Liver (tissue), 9 donors: ENCODE data around the gene GLUD1. TPM values are rescaled to one million over a fixed set of nuclear protein-coding genes. Genes with fewer than 3 reads are reported as not detected.
A peak's percentile ranks its signal among the peaks of the same experiment; 100 is the strongest.

Experiments used
- DNase-seq: peaks from one replicate; pipeline ENCODE4 v3.0.0-alpha.2; 2017; ENCODE audit warnings: low spot score
- H3K27ac ChIP-seq, 2 donors: one replicate each; pipeline ENCODE4 v1.7.0; 2013; ENCODE audit warnings: inconsistent platforms in 2 of 2, low read length in 2 of 2, control low read depth in 1 of 2, low read depth in 1 of 2, mild to moderate bottlenecking in 1 of 2
- H3K27me3 ChIP-seq, 4 donors: one replicate each; pipeline versions ENCODE4 v1.6.1 to v1.7.0; 2013; ENCODE audit warnings: low read length in 3 of 4, inconsistent platforms in 1 of 4, mild to moderate bottlenecking in 1 of 4, moderate library complexity in 1 of 4; ENCODE audit not compliant: control insufficient read depth in 4 of 4, insufficient read depth in 4 of 4
- H3K36me3 ChIP-seq, 4 donors: one replicate each; pipeline versions ENCODE4 v1.6.1 to v1.7.0; 2013; ENCODE audit warnings: low read length in 3 of 4, mild to moderate bottlenecking in 3 of 4, low read depth in 1 of 4, moderate library complexity in 1 of 4; ENCODE audit not compliant: control insufficient read depth in 4 of 4, insufficient read depth in 3 of 4
- H3K4me1 ChIP-seq, 4 donors: one replicate each; pipeline versions ENCODE4 v1.6.1 to v1.7.0; 2013; ENCODE audit warnings: low read length in 3 of 4, mild to moderate bottlenecking in 3 of 4, moderate library complexity in 1 of 4; ENCODE audit not compliant: control insufficient read depth in 4 of 4, insufficient read depth in 4 of 4
- H3K4me3 ChIP-seq, 3 donors: one replicate each; pipeline versions ENCODE4 v1.6.1 to v1.7.0; 2013; ENCODE audit warnings: low read length in 3 of 3, control low read depth in 1 of 3, low read depth in 1 of 3, mild to moderate bottlenecking in 1 of 3
- H3K9ac ChIP-seq, 2 donors: one replicate each; pipeline ENCODE4 v1.7.0; 2013; ENCODE audit warnings: low read length in 2 of 2, mild to moderate bottlenecking in 2 of 2, moderate library complexity in 2 of 2, control low read depth in 1 of 2, low read depth in 1 of 2
- H3K9me3 ChIP-seq, 4 donors: one replicate each; pipeline versions ENCODE4 v1.6.1 to v1.7.0; 2013; ENCODE audit warnings: low read length in 3 of 4; ENCODE audit not compliant: control insufficient read depth in 4 of 4
- EGR1 ChIP-seq, 2 donors: IDR thresholded peaks; 2 replicates each; pipeline ENCODE4 v1.6.1; 2016 to 2018; ENCODE audit warnings: antibody characterized with exemption in 2 of 2, low read depth in 2 of 2
- FOXA1 ChIP-seq: IDR thresholded peaks from 2 replicates; pipeline ENCODE4 v1.6.1; 2016; ENCODE audit warnings: antibody characterized with exemption
- HNF4A ChIP-seq, 2 donors: conservative IDR thresholded peaks; 2 replicates each; pipeline ENCODE4 v1.6.1; 2016; ENCODE audit warnings: antibody characterized with exemption in 2 of 2, mild to moderate bottlenecking in 2 of 2
- JUND ChIP-seq, 2 donors: IDR thresholded peaks; 2 replicates each; pipeline ENCODE4 v1.6.1; 2016; ENCODE audit warnings: antibody characterized with exemption in 2 of 2
- NR2F2 ChIP-seq: IDR thresholded peaks from 2 replicates; pipeline ENCODE4 v1.6.1; 2016; ENCODE audit warnings: antibody characterized with exemption
- RAD21 ChIP-seq, 2 donors: IDR thresholded peaks; 2 replicates each; pipeline ENCODE4 v1.6.1; 2016; ENCODE audit warnings: antibody characterized with exemption in 2 of 2, mild to moderate bottlenecking in 2 of 2
- RXRA ChIP-seq, 2 donors: IDR thresholded peaks; 2 replicates each; pipeline ENCODE4 v1.6.1; 2017 to 2018; ENCODE audit warnings: antibody characterized with exemption in 2 of 2, mild to moderate bottlenecking in 1 of 2
- SP1 ChIP-seq: IDR thresholded peaks from 2 replicates; pipeline ENCODE4 v1.6.1; 2018; ENCODE audit warnings: antibody characterized with exemption, mild to moderate bottlenecking
- YY1 ChIP-seq: IDR thresholded peaks from 2 replicates; pipeline ENCODE4 v1.6.1; 2016; ENCODE audit warnings: antibody characterized with exemption, mild to moderate bottlenecking
- WGBS: extraction: QIAGEN DNeasy Blood & Tissue Kit; methylation state at CpG from one replicate; pipeline ENCODE4 v1.1.7; 2013; 5-methylcytosine and 5-hydroxymethylcytosine counted together
- polyA plus RNA-seq, 2 donors: library from polyadenylated mRNA; stranded (reverse) in 1 of 2; unstranded in 1 of 2; fragments of 200-250 nt in 1 of 2; fragments of >200 nt in 1 of 2; fragmentation: Nextera tagmentation in 1 of 2; extraction: Ambion mirVana in 1 of 2; gene quantifications; one replicate each; pipeline versions ENCODE4 v1.2.1 to v1.2.3, GENCODE V29; 2013 to 2015
- total RNA-seq, 2 donors: library from RNA; depleted of rRNA; stranded (reverse); fragments of >200 nt; gene quantifications; one replicate each; pipeline ENCODE4 v1.2.3, GENCODE V29; 2014
- TF ChIP-seq, protein P1 (sequence below): IDR thresholded peaks from 2 replicates; pipeline ENCODE4 v1.6.1; 2016; ENCODE audit warnings: antibody characterized with exemption
- TF ChIP-seq, protein P2 (sequence below): fragments of 150-350 bp; IDR thresholded peaks from 2 replicates; pipeline ENCODE4 v1.5.1; 2017; ENCODE audit warnings: improper control_type of control experiment, low read depth, low read length; ENCODE audit not compliant: missing input control
- donor health status: healthy.
- donor health status: healthy.
- donor health status: healthy.
- donor health status: healthy.
- donor health status: healthy.

The GLUD1 gene
- total and polyA plus RNA-seq, 4 donors: 335 to 601 (median 417) TPM

DNA sequence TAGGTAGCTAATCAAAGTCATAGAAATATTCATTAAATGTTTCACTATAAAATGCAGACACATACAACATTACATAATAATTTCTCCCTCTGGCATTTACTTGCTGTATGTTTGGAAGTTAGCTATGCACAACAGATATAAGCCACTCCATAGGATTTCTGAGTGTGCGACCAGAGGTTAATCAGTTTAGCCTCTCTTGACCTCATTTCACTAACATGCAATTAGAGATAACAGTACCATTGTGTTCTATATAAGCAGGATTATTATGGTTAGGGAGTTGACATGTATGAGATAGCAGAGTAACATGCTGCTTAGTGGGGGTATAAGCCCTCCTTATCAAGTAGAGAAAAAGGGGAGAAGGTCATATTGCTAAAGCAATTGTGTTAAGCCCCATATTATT is 26.4 kb downstream of the GLUD1 start:
- Histone ChIP-seq H3K9ac (no peak overlapping the region), H3K27ac (no peak overlapping the region), H3K4me3 (no peak overlapping the region), H3K36me3 (peaks cover 9 to 71% (median 47%) of the 10 kb centered on the region in 4 donors), H3K9me3 (no peaks in the 10 kb centered on the region), H3K4me1 (peaks cover 4 to 27% (median 25%) of the 10 kb centered on the region in 4 donors), H3K27me3 (no peaks in the 10 kb centered on the region)
- TF ChIP-seq EGR1 (IDR thresholded peaks at IDR 0.05; ENCODE audit: low read depth in 2 of 2) (no peak), FOXA1 (no peak), YY1 (no peak)
- TF ChIP-seq, protein P1, sequence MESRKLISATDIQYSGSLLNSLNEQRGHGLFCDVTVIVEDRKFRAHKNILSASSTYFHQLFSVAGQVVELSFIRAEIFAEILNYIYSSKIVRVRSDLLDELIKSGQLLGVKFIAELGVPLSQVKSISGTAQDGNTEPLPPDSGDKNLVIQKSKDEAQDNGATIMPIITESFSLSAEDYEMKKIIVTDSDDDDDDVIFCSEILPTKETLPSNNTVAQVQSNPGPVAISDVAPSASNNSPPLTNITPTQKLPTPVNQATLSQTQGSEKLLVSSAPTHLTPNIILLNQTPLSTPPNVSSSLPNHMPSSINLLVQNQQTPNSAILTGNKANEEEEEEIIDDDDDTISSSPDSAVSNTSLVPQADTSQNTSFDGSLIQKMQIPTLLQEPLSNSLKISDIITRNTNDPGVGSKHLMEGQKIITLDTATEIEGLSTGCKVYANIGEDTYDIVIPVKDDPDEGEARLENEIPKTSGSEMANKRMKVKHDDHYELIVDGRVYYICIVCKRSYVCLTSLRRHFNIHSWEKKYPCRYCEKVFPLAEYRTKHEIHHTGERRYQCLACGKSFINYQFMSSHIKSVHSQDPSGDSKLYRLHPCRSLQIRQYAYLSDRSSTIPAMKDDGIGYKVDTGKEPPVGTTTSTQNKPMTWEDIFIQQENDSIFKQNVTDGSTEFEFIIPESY: no peak
- WGBS: 92% methylated on average over 1 of the region's 1 CpG
- no peak for DNase-seq

DNA sequence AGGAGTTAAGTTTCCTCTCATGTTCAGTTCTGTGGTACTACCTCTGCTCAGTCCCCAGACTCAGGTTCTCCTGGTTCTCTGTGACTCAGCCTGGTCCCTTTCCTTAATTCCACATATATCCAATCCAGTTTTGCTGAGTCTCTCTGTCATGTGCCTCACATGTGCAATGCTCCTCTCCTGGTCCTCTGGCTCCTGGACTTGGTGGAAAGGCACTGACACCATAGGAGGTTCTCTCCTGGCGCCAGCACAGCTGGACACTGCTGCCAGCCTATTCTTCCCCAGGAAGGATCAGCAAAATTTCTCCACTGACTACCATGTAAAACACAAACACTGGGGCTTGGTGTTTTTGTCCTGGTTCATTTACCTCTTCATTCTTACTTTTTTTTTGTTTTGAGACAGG is 27.8 kb downstream of the GLUD1 start:
- Histone ChIP-seq H3K36me3 (peaks cover 5 to 64% (median 55%) of the 10 kb centered on the region in 4 donors), H3K27me3 (no peaks in the 10 kb centered on the region), H3K4me1 (peaks cover 4 to 21% (median 18%) of the 10 kb centered on the region in 4 donors), H3K4me3 (no peak overlapping the region), H3K27ac (no peak overlapping the region), H3K9ac (no peak overlapping the region), H3K9me3 (no peaks in the 10 kb centered on the region)
- TF ChIP-seq RAD21 (IDR thresholded peaks at IDR 0.05): no peak
- no peak for TF ChIP-seq NR2F2
- no peak for TF ChIP-seq HNF4A (conservative IDR thresholded peaks at IDR 0.05)
- TF ChIP-seq, protein P2, sequence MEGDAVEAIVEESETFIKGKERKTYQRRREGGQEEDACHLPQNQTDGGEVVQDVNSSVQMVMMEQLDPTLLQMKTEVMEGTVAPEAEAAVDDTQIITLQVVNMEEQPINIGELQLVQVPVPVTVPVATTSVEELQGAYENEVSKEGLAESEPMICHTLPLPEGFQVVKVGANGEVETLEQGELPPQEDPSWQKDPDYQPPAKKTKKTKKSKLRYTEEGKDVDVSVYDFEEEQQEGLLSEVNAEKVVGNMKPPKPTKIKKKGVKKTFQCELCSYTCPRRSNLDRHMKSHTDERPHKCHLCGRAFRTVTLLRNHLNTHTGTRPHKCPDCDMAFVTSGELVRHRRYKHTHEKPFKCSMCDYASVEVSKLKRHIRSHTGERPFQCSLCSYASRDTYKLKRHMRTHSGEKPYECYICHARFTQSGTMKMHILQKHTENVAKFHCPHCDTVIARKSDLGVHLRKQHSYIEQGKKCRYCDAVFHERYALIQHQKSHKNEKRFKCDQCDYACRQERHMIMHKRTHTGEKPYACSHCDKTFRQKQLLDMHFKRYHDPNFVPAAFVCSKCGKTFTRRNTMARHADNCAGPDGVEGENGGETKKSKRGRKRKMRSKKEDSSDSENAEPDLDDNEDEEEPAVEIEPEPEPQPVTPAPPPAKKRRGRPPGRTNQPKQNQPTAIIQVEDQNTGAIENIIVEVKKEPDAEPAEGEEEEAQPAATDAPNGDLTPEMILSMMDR: no peak
- TF ChIP-seq SP1: no peak
- no peak for DNase-seq
- WGBS: 94% methylated on average over 1 of the region's 1 CpG

DNA sequence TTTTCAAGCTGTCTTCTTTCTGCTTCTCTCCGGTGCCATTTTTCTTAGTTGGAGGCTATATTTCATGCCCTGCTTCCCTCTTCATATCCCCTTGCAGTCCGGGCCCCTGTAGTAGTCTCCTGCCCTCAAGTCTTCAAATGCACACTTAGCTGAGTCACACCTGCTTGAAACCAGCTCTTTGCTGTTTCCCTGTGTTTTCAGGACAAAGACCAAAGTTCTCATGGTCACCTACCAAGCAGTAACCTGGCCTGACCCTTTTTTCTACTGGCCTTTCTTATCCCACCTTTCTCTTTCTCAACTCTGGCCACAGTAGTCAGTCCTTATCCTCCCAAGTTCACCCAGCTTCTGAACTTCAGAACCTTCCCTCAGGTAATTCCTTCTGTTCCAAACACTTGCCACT is 28.5 kb downstream of the GLUD1 start:
- H3K9me3 ChIP-seq: no peaks in the 10 kb centered on the region
- H3K4me1 ChIP-seq: peaks cover 4 to 24% (median 20%) of the 10 kb centered on the region in 4 donors
- no peaks in the 10 kb centered on the region for H3K27me3 ChIP-seq
- H3K27ac ChIP-seq: peak overlapping the region; percentile 10 to 34
- no peak overlapping the region for H3K9ac ChIP-seq
- no peak for DNase-seq
- TF ChIP-seq JUND (IDR thresholded peaks at IDR 0.05) (peak in 1 of 2 donors; percentile 16), NR2F2 (no peak), HNF4A (conservative IDR thresholded peaks at IDR 0.05) (peak; percentile 35 to 68), RXRA (IDR thresholded peaks at IDR 0.05) (peak; percentile 33 to 61)
- no peak overlapping the region for H3K4me3 ChIP-seq
- H3K36me3 ChIP-seq: peaks cover 6 to 65% (median 56%) of the 10 kb centered on the region in 4 donors
- 97% methylated on average over 2 of the region's 2 CpGs for WGBS
